ENCODE data around the gene LGALS9. TPM values are rescaled to one million over a fixed set of nuclear protein-coding genes. Genes with fewer than 3 reads are reported as not detected.

The LGALS9 gene
- total and polyA plus RNA-seq, 2 donors (not counting 3 experiments of a cell fraction or from before 2014, with no cell fraction given) = 52.4 to 65.2 TPM

GRCh38 chr17:27620721-27621120, 10.3 kb upstream of the LGALS9 start:
- dilution Hi-C loops (cut with MboI; ENCODE audit: extremely low pct_ligation_motif_present, low sequenced_read_pairs) (no loop called here), intact Hi-C loops (cut with micrococcal nuclease) (no loop called here)
- Histone ChIP-seq H3K9me3 (replicated peaks; ENCODE audit: control insufficient read depth, insufficient read depth, low read length) (no peaks in the 10 kb centered on the region), H3K36me3 (ENCODE audit: control insufficient read depth in 2 of 2, extremely low read depth in 1 of 2, insufficient read depth in 2 of 2, low read length in 2 of 2) (peaks cover 10 to 47% of the 10 kb centered on the region in 2 experiments), H3K9me1 (replicated peaks; ENCODE audit: control insufficient read depth, extremely low read depth, insufficient read depth, low read length) (no peaks in the 10 kb centered on the region), H3K4me3 (replicated peaks in 1 of 3; ENCODE audit: insufficient read depth in 1 of 3, low read depth in 1 of 3, low read length in 3 of 3) (no peak overlapping the region), H3K27ac (ENCODE audit: insufficient read depth, low read depth, low read length) (peak overlapping the region; percentile 3), H2AFZ (ENCODE audit: low read depth, low read length) (no peak overlapping the region), H4K20me1 (replicated peaks; ENCODE audit: control insufficient read depth, extremely low read depth, insufficient read depth, low read length) (no peaks in the 10 kb centered on the region), H3K9ac (replicated peaks; ENCODE audit: extremely low read depth, insufficient read depth, low read length) (no peak overlapping the region), H3K27me3 (ENCODE audit: control insufficient read depth in 2 of 2, insufficient read depth in 2 of 2, low read length in 2 of 2) (no peaks in the 10 kb centered on the region), H3K4me2 (ENCODE audit: insufficient read depth, low read length) (peak overlapping the region; percentile 41), H3K4me1 (ENCODE audit: control insufficient read depth, extremely low read depth, insufficient read depth, low read length) (peaks cover 13% of the 10 kb centered on the region), H3K79me2 (ENCODE audit: control insufficient read depth, insufficient read depth, low read length) (no peaks in the 10 kb centered on the region)
- BruUV-seq (replicated peaks) = no TSS peak
- peak; percentile 99 for FAIRE-seq
- ChIA-PET POLR2A (no interaction called here), CTCF (interaction anchor here (1.0 to 2.8 kb wide), 6 partner anchors 11 to 34 kb away, joined by 3 to 13 read pairs (median 6); no protein-coding TSS in a partner anchor)
- TF ChIP-seq POLR2AphosphoS5 (IDR thresholded peaks at IDR 0.05; ENCODE audit: insufficient read depth, low read depth, low read length) (peak; percentile 63), FOS (IDR thresholded peaks at IDR 0.05; ENCODE audit: borderline replicate concordance, insufficient read depth, low read length) (peak; percentile 84), GATA2 (IDR thresholded peaks at IDR 0.05; ENCODE audit: insufficient read depth, insufficient read length, low read depth, low read length) (no peak), MAX (IDR thresholded peaks at IDR 0.05; ENCODE audit: insufficient read depth, insufficient read length) (peak; percentile 15), CTCF (IDR thresholded peaks at IDR 0.05; ENCODE audit: extremely low read depth in 1 of 2, insufficient read depth in 1 of 2, low read depth in 1 of 2, low read length in 2 of 2) (no peak), MYC (IDR thresholded peaks at IDR 0.05; ENCODE audit: low read depth, low read length) (no peak), EZH2 (IDR thresholded peaks at IDR 0.05; ENCODE audit: borderline replicate concordance, low read depth, low read length, severe bottlenecking) (no peak), JUN (IDR thresholded peaks at IDR 0.05; ENCODE audit: borderline replicate concordance, insufficient read depth, insufficient read length, low read depth) (peak; percentile 47), POLR2A (IDR thresholded peaks at IDR 0.05; ENCODE audit: low read depth, low read length) (no peak)
- DNase-seq (ENCODE audit: low read depth, low spot score) = peak; percentile 67

Measured in endothelial cell of umbilical vein (primary cell).